ENCODE measurements around the gene DXO.
"Not testable (repeated sequence)": the region's sequence is repeated elsewhere in the genome, so short reads cannot be mapped to it uniquely, and the experiment has no call there.

The DXO gene

GRCh38 chr6:31954511-31954910 lies 17.4 kb downstream of the DXO start:
- DNase-seq, result no peak

DNA sequence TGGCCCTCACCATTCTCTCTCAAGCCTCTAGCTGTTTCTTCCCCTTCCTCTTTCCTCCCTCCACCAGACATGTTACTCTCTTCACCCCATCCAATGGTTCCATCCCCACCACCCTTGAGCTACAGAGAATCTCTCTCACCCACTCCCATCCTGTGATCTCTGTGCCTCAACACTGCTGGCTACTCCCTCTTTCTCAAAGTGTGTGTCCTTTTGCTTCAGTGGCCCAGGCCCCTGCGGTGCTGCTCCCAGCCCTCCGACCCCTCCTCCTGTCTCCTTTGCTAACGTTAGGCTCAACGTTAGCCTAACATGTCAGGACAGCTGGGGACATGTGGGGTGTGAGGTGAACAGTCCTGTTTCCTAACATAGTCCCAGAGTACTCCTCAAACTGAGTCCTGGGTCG lies 19.0 kb downstream of the DXO start:
- no peak for DNase-seq

GRCh38 chr6:31952140-31952805 lies 19.7 kb downstream of the DXO start:
- DNase-seq, result peak; percentile 18

DNA sequence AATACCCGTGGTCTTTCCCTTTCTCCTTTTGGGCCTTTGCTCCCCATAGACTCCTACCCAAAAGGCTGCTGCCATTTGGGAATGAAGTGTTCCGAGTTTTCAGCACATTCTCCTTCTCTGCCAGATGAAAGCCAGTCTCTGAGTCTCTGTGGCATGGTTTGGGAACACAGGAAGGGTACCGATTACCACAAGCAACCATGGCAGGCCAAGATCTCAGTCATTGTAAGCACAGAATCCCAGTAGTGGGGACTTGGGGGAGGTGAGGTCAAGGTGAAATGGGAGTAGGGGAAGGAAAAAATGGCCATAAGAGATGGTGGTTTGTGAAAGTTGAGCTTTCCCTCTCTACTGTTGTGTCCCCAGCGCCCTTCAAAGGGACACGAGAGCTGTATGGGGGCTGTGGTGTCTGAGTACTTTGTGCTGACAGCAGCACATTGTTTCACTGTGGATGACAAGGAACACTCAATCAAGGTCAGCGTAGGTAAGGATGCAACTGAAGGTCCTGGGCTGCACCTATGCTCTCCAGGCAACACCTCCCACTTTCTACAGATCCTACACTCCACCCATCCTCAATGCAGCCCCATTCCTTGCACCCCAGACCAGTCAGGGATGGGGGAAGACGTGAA lies 21.9 kb downstream of the DXO start:
- DNase-seq, result no peak

- no peak for DNase-seq
Measured at GRCh38 chr6:31948753-31949413, 23.1 kb downstream of the DXO start.

DNA sequence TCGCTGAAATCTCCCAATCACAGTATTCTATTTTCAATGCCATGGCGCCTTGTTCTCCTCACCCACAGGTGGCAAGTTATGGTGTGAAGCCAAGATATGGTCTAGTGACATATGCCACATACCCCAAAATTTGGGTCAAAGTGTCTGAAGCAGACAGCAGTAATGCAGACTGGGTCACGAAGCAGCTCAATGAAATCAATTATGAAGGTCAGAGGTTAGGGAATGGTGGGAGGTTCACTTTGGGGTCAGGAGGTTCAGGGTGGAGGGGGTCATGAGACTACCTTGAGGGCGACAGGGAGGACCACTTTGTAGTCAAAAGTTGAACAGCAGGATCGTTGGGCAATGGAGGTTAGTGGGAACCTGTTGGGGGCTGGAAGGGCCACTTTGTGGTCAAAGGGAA lies 23.6 kb downstream of the DXO start:
- DNase-seq, result no peak

DNA sequence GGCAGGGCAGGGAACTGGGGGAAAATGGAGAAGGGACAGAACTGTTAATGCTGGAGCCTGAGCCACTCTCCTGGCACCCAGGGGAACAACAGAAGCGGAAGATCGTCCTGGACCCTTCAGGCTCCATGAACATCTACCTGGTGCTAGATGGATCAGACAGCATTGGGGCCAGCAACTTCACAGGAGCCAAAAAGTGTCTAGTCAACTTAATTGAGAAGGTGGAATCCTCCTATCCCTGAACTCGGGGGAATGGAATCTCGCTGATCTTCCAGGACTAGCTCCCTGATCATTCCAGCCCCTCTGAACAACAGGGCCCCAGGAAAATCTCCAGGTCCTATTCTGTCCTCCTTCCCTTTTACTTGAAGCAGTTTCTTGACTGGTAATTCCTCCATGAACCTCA lies 24.1 kb downstream of the DXO start:
- DNase-seq, result no peak

DNA sequence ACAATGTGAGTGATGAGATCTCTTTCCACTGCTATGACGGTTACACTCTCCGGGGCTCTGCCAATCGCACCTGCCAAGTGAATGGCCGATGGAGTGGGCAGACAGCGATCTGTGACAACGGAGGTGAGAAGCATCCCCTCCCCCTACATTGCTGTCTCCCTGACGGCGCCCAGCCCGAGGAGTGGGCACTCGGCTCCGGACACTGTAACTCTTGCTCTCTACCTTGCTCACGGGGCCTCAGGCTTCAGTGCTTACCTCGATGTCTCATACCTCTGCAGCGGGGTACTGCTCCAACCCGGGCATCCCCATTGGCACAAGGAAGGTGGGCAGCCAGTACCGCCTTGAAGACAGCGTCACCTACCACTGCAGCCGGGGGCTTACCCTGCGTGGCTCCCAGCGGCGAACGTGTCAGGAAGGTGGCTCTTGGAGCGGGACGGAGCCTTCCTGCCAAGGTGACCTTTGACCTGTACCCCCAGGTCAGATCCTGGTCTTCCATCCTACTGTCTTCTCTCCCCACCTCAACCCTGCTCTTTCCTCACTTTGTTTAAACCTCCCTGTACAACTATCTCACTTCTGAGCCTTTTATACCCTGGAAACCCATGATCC lies 24.8 kb downstream of the DXO start:
- DNase-seq, result no peak

DNA sequence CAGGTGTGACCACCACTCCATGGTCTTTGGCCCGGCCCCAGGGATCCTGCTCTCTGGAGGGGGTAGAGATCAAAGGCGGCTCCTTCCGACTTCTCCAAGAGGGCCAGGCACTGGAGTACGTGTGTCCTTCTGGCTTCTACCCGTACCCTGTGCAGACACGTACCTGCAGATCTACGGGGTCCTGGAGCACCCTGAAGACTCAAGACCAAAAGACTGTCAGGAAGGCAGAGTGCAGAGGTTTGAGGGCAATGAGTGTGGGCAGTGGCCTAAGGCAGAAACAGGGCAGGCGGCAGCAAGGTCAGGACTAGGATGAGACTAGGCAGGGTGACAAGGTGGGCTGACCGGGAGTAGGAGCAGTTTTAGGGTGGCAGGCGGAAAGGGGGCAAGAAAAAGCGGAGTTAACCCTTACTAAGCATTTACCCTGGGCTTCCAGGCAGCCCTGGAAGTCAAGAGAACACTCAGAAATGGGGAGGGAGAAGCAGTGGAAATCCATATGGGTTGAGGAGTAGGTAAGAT lies 25.5 kb downstream of the DXO start:
- no peak for DNase-seq

DNA sequence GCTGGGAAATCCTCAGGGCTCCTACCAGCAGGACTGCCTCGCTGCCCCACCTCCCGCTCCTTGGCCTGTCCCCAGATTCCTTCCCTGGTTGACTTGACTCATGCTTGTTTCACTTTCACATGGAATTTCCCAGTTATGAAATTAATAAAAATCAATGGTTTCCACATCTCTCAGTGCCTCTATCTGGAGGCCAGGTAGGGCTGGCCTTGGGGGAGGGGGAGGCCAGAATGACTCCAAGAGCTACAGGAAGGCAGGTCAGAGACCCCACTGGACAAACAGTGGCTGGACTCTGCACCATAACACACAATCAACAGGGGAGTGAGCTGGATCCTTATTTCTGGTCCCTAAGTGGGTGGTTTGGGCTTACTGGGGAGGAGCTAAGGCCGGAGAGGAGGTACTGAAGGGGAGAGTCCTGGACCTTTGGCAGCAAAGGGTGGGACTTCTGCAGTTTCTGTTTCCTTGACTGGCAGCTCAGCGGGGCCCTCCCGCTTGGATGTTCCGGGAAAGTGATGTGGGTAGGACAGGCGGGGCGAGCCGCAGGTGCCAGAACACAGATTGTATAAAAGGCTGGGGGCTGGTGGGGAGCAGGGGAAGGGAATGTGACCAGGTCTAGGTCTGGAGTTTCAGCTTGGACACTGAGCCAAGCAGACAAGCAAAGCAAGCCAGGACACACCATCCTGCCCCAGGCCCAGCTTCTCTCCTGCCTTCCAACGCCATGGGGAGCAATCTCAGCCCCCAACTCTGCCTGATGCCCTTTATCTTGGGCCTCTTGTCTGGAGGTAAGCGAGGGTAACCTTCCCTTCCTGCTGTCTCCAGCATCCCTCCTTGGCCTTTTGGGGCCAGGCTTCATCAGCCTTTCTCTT lies 26.2 kb downstream of the DXO start, which contains the start of gene CFB:
Gene CFB (plus strand): TSS at position 589 of the 863 bp plus-strand sequence. CDS start 127 bp downstream, at position 716.
- no peak for DNase-seq

- no peak for DNase-seq
Measured at GRCh38 chr6:31945154-31945506, 26.8 kb downstream of the DXO start.

DNA sequence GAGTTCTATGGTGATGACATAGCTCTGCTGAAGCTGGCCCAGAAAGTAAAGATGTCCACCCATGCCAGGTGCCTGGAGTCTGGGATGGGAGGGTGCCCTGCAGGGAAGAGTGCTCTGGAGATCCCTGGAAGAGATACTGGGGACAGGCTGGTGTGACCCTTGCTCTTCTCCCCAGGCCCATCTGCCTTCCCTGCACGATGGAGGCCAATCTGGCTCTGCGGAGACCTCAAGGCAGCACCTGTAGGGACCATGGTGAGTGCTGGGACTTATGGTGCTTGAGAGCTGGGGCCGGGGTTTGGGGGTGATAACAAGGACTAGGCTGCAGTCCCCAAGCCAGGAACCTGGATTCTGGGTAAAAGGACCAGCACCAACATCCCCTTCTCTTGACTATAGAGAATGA lies 28.2 kb downstream of the DXO start:
- no peak for DNase-seq

GRCh38 chr6:31940256-31940664 lies 31.7 kb downstream of the DXO start:
- no peak for DNase-seq

DNA sequence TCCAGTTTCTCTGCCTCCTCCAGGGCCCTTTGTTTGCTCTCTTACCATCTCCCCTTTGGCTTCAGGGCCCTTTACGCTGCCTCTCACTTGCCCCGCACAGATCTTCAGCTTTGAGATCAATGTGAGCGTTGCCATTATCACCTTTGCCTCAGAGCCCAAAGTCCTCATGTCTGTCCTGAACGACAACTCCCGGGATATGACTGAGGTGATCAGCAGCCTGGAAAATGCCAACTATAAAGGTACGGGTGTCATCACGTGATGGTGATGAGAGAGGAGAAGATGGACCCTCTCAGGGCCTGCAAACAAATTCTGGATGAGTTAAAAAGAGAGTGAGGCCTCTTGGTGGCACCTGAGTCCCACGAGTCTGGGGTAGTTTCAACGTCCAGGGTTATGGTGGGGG lies 36.1 kb downstream of the DXO start:
- no peak for DNase-seq

DNA sequence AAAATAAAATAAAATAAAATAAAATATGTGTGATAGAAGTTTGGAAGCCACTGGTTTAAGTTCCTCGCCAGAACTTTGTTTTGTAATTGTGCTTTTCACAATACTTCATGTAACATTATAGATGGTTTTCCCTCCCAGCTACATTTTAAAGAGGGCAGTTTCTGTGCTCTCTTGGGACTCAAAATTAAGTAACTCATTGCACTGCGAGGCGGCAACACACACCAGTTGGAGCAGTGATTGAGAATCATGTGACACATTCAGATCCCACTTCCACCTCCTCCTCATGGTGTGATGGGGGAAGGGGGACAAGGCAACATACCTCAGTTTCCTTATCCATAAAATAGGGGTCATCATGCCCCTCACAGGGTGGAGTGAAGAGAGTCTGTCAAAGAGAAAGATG lies 36.9 kb downstream of the DXO start:
- DNase-seq, result no peak

DNA sequence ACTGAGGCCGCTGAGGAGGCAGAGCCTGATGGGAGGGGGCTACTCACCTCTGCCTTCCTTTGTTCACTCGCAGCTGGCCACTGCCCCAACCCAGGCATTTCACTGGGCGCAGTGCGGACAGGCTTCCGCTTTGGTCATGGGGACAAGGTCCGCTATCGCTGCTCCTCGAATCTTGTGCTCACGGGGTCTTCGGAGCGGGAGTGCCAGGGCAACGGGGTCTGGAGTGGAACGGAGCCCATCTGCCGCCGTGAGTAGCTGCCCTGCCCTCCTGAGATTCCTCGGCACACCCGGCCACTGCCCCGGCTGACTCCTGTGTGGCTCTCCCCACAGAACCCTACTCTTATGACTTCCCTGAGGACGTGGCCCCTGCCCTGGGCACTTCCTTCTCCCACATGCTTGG lies 38.4 kb downstream of the DXO start:
- no peak for DNase-seq

- DNase-seq, result not testable (repeated sequence)
Measured at GRCh38 chr6:31932137-31932536, 39.8 kb downstream of the DXO start.

DNA sequence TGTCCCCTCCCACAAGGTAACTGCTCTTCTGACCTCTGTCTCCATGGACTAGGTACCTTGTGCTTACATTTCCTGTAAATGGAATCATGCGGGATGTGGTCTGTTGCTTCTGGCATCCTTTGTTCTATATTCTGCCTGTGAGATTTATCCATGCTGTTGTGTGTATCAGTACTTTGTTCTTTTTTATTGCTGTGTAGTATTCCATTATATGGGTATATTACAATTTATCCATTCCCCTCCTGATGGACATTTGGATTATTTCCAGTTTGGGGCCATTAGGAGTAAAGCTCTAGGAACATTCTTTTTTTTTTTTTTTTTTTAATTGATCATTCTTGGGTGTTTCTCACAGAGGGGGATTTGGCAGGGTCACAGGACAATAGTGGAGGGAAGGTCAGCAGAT lies 41.0 kb downstream of the DXO start:
- DNase-seq, result no peak

GRCh38 chr6:31928672-31928939 lies 43.3 kb downstream of the DXO start:
- DNase-seq, result no peak

DNA sequence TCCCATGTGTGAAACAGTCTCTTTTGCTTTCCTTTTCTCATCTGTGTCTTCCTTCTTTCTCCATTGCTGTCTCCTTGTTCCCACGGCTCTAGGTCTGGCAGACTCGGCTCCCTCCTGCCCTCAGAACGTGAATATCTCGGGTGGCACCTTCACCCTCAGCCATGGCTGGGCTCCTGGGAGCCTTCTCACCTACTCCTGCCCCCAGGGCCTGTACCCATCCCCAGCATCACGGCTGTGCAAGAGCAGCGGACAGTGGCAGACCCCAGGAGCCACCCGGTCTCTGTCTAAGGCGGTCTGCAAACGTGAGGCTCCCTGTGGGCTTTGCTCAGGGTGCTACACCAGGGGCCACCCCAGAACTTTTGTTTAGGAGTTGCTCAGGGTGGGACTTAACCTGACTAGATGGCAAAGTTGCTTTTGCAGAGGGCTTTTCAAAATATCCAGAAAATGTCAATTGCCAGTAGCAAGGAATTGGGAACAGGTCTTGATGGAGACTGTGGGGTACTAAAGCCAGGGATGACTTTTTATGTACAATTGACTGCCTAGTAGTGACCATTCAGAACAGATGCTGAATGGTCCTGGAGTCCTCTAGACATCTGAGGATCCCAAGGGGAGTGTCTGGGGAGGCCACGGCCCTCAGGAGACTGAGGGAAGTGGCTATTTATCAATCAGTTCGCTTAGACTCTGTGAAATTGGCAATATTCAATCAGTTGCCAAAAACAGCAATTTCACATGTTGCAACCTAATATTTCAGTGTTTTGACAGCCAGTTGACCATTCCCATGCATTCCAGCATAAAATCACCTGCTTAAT lies 43.9 kb downstream of the DXO start:
- DNase-seq, result no peak

DNA sequence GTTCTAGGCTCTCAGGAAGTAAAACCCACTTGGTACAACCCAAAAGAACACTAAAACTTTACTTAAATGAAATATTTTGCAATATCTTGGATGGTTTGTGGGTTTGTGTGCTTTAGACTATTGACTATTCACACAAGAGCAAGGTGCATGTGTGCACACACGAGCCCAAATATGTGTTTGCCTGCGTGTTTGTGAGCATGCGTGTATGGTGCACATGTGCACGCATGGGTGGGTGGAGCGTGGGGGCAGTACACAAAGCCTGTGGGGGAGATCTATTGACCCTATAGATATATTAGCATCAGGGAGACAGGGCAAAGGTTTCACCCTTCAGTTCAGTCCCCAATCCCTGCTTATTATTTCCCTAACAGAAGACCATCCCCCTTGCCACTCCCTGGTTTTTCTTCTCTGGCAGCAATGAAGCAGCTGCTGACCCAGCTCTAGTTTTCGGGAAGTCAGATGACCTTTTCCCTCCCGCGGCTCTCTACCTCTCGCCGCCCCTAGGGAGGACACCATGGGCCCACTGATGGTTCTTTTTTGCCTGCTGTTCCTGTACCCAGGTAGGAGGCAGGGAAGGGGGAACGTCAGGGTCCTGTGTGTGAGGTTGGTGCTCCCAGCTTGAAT lies 44.6 kb downstream of the DXO start, which contains the start of gene C2:
Gene C2 (plus strand): TSS at position 476 of the 621 bp plus-strand sequence. CDS start 36 bp downstream, at position 512.
- DNase-seq, result no peak

DNA sequence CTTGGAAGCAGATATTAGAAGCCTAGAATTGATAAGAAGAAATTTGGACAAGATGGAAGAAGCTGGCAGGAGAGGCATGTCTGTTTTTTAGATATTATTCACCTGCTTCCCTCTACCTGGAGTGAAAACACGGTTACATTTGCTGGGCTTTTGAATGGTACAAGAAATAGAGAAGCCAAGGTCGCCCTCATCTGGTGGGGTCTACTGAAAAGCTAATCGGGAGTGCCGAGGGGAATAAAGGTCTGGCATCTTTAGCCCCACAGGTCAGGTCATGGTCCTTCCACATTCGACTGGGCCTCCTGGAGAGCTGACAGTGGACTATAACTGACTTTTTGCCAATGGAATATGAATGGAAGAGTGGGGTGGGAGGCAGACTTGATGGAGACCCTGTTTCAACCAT lies 49.0 kb downstream of the DXO start:
- DNase-seq, result no peak

Data from NCI-H1105 (cell line).